GM18907 (cell line): ENCODE results near the gene TMCC2.

Experiments
- ATAC-seq: cut with Tn5 transposase; IDR thresholded peaks from one replicate; pipeline ENCODE4 v1.9.1; 2021; ENCODE audit warnings: mild to moderate bottlenecking, moderate library complexity; ENCODE audit not compliant: unreplicated experiment

The TMCC2 gene

GRCh38 chr1:205239078-205239477 lies 11.3 kb downstream of the TMCC2 start:
- ATAC-seq, result no peak

DNA sequence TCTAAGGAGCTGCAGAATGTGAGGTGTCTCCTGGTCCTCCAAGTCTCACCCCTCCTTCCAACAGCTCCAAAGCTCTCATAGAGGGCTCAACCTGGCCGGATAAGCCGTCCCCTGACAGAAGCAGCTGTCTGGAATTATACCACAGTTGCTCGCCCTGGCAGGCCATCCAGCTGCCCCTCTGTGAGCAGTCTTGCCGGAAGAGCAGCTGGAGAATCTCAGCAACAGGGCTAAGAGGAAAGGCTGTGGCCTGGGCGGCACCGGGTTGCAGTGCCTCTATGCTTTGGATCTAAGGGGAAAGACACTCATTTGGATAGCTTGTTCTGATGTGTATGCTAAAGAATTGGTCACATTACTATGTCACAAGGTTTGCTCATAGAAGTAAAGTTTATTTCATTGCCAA lies 12.4 kb downstream of the TMCC2 start:
- ATAC-seq, result no peak

DNA sequence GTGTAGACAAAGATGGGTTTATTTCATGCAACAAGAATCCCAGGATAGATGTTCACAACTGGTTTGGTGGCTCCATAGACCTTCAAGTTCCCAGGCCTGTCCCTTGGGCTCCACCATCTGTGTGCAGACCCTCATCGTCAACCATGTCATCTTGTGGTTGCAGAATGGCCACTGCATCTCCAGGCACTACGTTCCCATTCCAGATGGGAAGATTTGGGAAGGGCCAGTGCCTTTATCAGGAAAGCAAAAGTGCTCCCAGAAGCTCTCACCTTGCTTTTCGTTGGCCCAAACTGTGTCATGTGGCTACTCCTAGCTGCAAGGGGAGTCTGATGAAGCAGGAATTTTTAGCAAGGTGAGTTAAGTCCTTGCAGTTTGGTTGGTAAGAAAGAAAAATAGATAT lies 12.8 kb downstream of the TMCC2 start:
- ATAC-seq, result no peak

GRCh38 chr1:205241366-205242030 lies 13.8 kb downstream of the TMCC2 start:
- no peak for ATAC-seq

DNA sequence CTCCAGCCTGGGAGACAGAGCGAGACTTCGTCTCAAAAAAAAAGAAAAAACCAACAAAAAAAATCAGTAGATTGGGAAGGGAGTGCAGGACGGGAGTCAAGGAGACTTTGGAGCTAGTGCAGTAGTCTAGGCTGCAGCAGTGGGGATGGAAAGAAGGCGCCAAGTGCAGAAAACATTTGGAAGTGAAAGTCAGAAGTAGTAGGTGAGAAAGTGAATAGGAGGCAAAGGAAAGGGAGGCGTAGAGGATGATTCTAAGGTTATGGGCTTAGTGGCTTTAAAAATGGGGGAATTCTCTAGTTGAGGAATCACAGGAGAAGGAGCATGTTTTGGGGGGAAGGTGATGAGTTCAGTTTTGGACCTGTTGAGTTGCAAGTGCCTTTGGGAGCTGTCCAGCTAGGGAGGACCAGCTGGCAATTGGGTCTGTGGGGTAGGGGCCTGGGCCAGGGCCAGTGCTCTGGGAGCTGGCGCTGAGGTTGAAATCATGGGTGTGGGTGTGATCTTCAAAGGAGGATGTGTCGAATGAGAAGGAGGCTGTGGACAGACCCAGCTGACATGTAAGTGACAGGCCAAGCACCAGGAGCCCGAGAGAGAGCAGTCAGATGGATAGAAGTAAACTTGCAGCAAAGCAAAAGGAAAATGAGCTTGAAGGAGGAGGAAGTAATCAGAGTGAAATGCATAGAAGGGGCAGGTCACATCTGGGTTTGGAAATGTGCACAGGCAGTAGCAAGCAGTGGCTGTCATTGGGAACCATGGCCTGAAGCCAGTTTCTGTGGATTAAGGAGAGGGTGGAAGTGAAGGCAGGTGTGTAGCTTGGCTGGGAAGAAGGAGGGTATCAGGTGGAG lies 15.8 kb downstream of the TMCC2 start:
- no peak for ATAC-seq

DNA sequence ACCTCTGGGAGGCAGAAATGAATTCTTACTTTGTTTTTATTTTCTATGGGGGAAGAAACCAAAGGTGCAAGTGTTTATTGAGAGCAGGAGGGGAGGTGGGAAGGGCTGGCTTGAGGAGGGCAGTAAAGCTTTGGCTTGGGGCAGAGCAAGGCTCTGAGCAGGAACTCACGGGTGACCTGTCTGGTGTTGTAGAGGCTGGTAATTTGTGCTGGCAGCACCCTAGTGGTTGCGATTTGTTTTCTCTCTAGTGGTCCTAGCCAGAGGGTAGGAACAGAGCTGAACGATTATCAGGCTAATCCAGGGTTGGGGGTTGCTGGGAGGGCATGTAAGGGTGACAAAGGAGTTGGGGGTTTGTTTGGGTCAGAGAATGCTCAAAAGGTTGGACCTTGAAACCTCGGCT lies 16.6 kb downstream of the TMCC2 start:
- no peak for ATAC-seq

DNA sequence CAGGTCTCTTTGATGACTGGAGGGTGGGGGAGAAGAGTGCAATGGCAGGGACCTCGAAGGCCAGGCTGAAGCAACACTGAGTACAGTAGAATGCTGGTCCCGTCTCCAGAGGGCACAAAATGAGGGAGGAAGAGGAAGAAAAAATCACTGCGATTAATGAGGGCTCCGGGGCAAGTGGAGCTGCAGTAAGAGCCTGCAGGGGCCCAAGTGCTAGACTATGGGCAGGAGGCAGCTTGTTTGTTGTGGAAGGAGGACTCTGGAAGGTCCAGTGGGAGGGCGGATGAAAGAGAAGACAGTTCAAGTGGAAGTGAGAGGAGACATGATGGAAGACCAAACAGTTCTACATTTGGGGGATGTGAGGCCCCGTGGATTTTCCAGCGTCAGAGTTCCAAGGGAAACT lies 17.4 kb downstream of the TMCC2 start:
- ATAC-seq, result no peak

DNA sequence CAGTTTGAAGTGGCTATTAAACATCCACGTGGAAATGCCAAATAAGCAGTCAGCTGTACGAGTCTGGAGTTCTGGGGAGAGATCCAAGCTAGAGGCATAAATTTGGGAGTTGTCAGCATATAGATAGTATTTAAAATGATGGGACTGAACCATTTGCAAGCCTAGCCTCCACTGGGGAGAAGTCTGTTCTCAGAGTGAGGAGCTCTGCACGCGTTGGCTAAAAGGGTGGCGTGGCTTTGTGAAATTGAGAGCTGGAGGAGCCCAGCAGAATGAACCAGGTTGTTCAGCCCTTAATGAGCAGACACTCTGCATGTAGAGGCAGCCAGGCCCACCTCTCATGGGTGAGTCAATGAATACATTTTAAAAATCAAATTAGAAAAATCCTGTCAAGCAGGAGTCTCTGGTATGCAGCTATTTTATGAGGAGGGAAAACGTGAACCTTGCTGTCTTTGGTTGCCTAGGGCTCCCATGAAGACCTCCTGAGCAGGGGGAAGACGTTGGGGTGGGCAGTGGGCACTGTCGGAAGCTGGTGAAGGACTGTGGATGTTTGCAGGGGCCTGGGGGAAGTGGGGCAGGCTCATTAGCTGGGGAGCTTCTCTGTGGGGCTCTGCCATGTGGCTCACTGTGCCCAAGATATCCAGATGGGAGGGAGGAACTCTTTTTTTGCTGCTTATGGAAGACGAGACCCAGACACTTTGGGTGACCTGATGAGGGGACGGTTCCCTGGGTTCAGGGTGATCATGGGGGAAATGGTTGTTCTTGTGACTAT lies 18.8 kb downstream of the TMCC2 start:
- ATAC-seq, result no peak

GRCh38 chr1:205247130-205247921 lies 19.6 kb downstream of the TMCC2 start:
- ATAC-seq, result no peak

GRCh38 chr1:205248793-205249601 lies 21.3 kb downstream of the TMCC2 start:
- ATAC-seq, result no peak

DNA sequence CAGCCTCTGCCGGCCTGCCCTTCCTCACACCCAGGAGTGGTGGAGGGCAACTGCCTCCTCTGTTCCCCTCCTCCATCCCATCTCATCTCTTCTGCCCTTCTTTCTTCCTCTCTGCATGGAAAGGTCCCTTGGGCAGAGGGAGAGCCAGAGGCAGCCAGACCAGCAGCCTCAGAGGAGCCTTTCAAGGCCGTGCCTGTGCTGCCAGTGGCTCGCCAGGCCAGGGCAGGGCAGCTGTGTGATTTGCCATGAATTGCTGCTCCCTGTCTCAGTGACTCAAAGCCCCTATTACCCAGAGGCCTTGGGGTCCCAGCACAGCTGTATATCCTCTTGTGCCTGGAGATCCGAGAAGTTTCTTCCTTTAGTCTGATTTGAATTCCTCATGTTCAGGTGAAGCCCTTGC lies 21.9 kb downstream of the TMCC2 start:
- no peak for ATAC-seq

- ATAC-seq, result no peak
These were observed 23.0 kb downstream of the TMCC2 start for GRCh38 chr1:205250699-205251098.

DNA sequence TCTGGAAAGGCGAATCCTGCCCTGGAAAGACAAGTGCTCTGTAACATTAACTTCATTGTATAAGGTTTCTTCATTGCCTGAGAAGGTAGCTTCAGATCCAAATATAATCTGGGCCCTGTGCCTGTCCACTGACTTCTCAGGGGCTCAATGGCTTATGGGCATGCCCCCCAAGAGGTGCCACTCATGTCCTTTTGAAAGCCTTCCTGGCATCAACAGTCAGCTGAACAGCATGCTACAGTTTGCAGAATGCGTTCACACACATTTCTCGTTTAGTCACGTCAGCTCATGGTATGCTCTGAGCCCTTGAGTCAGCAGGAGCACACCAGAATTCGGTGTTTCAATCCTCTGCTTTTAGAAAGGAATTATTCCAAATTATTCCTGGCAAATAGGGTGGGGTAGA lies 23.8 kb downstream of the TMCC2 start:
- ATAC-seq, result no peak

GRCh38 chr1:205255941-205256780 lies 28.4 kb downstream of the TMCC2 start:
- no peak for ATAC-seq

DNA sequence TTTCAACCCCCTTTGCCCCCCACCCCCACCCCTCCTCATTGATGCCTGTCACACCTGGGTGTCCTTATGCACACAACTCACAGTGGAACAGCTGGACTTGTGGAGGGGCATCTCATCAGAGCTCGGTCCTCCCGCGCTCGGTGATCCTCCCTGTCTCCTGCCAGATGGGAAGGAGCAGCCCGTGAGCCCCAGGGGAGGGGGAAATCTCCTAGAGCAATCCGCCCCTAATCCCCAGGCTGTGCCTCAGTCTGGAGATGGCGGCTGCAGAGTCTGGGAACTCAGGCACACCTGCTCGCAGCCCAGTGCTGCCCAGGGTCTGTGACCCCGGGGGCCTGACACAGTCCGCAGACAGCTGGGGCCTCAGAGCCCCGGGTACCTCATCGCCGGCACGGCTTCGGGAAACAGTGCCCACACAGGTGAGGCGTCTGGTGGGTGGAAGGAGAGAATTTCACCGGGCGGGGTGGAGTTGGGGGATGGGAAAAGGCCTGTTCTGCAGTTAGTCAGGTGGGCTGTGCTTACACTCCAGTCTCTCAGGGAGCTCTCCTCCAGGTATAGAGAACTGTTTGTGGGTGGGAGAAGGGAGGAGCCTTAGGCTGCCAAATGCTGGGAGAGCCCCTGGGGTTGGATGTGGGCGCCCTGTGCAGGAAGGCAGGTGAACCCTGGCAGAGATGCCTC lies 29.3 kb downstream of the TMCC2 start:
- ATAC-seq, result no peak

DNA sequence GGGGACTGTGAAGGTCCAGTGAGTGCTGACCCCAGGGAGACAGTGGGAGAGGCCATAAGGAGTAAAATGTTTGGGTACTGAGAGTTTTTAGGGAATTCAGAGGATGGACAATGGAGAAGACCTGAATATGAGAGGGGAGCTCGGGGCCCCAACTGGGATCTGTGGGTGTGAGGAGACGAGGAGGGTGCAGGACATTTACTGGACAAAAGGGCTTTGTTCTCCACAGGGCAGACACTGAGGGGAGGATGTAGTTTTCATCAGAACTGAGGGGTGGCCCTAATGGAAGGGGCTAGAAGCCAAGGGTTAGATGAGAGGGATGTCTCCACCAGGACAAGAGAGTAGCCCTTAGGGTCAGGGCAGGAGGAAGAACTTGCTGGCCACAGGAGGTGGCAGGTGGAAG lies 30.0 kb downstream of the TMCC2 start:
- ATAC-seq, result no peak

- no peak for ATAC-seq
These were observed 30.5 kb downstream of the TMCC2 start for GRCh38 chr1:205258261-205258691.

- ATAC-seq, result no peak
These were observed 31.0 kb downstream of the TMCC2 start for GRCh38 chr1:205258719-205259118.
